Measurements from ENCODE around the gene KRT80. TPM values are rescaled to one million over a fixed set of nuclear protein-coding genes. Genes with fewer than 3 reads are reported as not detected.

Gene KRT80
- total RNA-seq, 2 donors from 2014 or later: 1.1 TPM; not detected in 1

DNA sequence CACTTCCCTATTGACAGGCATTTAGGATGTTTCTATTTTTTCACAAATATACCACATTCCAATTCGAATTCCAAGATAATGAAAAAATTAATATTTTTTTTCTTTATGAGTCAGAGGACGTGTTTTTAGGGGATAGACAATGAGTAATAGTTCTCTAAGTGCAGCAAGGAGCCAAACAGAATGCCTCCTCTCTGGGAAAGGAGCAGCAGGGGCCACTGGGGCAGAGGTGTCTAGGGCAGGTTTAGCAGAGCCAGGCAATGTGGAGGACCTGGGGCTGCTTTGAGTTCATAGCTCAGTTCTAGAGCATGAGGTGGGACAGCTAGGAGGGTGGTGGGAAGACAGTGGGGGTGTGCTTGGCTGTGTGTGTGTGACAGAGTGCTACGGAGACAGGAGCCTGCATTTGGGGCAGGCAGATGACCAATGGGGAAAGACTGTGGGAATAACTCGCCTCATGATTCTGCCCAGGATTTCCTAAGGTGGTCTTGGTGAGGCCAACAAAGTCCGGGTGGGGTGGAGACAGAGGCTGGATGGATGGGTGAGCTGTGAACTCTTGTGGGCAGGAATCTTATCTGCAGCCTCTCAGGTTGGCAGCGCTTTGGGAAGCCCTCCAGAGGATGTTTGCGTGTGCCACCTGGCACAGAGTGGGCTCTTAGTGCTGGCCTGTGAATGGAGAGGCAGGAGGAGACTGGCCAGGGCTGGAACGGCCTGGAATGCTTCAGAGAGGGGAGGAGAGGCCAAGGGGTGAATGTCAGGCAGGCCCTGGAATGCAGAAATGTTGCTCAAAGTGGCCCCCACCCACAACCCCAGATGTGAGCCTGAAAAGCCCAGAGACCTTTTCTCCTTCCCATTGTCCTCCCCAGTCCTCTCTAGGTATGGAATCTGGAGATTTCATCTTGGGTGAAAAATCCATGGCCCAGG lies 38.8 kb upstream of the KRT80 start:
- intact Hi-C loops (cut with DNase I, micrococcal nuclease): no loop called here
- DNase-seq (no peak), ATAC-seq (no peak)

- ATAC-seq (no peak), DNase-seq (no peak)
- intact Hi-C loops (cut with DNase I, micrococcal nuclease): no loop called here
Measured at GRCh38 chr12:52229836-52230343, 38.1 kb upstream of the KRT80 start.

DNA sequence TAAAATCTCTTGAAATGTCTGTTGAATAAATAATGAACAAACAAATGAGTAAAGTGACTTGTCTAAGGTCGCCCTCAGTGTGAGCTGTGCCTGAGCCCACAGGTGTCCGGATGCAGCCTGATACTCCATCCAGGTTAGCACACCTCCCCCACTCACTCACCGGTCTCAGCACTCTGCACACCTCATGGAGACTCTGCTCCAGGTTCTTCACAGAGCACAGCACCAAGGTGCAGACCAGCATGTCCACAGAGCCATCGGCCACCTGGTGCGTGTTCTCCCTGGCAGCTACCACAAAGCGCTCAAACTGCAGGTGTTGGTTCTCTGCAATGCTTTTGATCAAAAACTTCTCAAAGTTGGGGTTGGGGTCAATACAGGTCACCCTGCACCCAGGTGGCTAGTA lies 37.1 kb upstream of the KRT80 start:
- intact Hi-C loops (cut with DNase I, micrococcal nuclease): no loop called here
- DNase-seq (no peak), ATAC-seq (no peak)

- DNase-seq (no peak), ATAC-seq (no peak)
- intact Hi-C loops (cut with DNase I, micrococcal nuclease): no loop called here
Measured at GRCh38 chr12:52228366-52228765, 36.6 kb upstream of the KRT80 start.

DNA sequence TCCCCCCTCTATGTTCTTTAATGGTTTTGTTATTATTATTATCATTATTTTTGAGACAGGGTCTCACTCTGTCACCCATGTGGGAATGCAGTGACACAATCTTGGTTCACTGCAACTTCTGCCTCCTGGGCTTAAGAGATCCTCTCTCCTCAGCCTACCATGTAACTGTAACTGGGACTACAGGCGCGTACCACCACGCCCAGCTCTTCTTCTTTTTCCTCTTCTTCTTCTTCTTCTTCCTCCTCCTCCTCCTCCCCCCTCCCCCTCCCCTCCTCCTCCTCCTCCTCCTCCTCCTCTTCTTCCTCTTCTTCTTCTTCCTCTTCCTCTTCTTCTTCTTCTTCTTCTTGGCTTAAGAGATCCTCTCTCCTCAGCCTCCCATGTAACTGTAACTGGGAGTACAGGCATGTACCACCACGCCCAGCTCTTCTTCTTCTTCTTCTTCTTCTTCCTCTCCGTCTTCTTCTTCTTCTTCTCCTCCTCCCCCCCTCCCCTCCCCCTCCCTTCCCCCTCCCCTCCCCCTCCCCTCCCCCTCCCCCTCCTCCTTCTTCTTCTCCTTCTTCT lies 35.9 kb upstream of the KRT80 start:
- ATAC-seq: no peak
- DNase-seq: no peak
- intact Hi-C loops (cut with DNase I, micrococcal nuclease): no loop called here

GRCh38 chr12:52226446-52226845 lies 34.6 kb upstream of the KRT80 start:
- DNase-seq: no peak
- intact Hi-C loops (cut with DNase I, micrococcal nuclease): no loop called here
- ATAC-seq: no peak

DNA sequence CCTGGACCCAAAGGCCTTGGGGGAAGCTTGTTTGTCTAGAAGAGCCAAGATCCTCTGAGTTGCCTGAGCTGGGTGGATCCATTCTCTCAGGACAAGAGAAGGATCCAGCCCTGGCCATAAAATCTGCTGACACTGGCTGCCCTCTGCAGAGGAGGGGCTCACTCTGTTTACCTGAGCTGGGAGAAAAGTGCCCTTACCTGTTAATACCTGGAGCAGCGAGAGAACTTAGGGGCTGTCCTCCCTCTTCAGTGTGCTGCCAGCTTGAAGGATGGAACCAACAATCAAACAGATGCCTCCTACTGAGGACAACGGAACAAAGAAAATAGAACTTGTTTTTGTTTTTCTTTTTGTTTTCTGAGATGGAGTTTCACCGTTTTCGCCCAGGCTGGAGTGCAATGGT lies 33.9 kb upstream of the KRT80 start:
- ATAC-seq: peak; percentile 35
- DNase-seq: no peak
- intact Hi-C loops (cut with DNase I, micrococcal nuclease): no loop called here

DNA sequence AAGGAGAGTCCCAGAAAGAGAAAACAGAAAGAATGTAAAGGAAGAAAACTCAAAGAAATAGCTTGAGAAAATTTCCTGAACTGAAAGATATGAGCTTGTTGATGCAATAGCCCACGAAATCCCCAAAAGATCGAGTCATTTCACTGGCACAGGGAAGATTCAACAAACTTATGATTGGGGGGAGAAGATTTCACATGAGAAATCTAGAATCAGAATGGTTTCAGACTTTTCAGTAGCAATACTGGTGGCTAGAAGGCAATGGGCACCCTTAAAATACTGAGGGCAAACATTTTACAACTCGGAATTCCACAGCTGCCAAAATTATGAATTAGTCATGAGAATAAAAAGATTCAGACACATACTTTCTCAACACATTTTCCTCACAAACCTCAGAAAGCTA lies 32.3 kb upstream of the KRT80 start:
- no peak for ATAC-seq
- intact Hi-C loops (cut with DNase I, micrococcal nuclease): no loop called here
- DNase-seq: no peak

- ATAC-seq: no peak
- intact Hi-C loops (cut with DNase I, micrococcal nuclease): no loop called here
- DNase-seq: no peak
Measured at GRCh38 chr12:52223406-52224039, 31.7 kb upstream of the KRT80 start.

- no peak for DNase-seq
- intact Hi-C loops (cut with DNase I, micrococcal nuclease): no loop called here
- no peak for ATAC-seq
Measured at GRCh38 chr12:52222692-52223091, 30.9 kb upstream of the KRT80 start.

GRCh38 chr12:52221912-52222457 lies 30.2 kb upstream of the KRT80 start:
- DNase-seq: peak; percentile 62 to 76
- intact Hi-C loops (cut with DNase I, micrococcal nuclease): no loop called here
- ATAC-seq: peak; percentile 39

GRCh38 chr12:52221070-52221781 lies 29.4 kb upstream of the KRT80 start:
- intact Hi-C loops (cut with DNase I, micrococcal nuclease): no loop called here
- DNase-seq (no peak), ATAC-seq (peak; percentile 14)

DNA sequence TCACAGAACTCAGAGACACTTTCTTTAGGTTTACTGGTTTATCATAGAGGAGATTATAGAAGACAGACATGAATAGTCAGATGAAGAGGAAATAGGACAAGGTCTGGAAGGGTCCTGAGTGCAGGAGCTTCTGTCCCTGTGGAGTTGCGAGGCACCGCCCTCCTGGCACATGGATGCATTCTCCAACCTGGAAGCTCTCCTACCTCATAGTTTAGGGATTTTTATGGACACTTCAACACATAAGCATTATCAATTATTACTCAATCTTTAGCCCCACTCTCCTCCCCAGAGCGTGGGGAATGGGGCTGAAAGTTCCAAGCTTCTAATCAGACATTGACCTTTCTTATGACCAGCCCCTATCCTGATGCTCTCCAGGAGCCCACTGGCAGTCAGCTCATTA lies 28.7 kb upstream of the KRT80 start:
- intact Hi-C loops (cut with DNase I, micrococcal nuclease): no loop called here
- DNase-seq: no peak

DNA sequence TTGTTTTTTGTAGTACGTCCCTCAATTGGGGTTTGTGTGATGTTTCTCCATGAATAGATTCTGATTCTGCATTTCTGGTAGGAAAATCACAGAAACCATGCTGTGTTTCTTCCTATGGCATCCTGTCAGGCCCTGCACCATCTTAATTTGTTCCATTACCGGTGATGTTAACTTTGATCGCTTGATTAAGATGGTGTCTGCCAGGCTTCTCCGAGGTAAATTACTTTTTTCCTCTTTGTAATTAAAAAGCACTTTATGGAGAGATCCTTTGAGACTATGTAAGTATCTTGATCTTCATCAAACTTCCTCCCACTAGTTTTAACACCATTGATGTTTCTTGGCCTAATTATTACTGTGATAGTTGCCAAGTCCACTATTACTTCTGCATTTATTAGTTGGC lies 26.2 kb upstream of the KRT80 start:
- intact Hi-C loops (cut with DNase I, micrococcal nuclease): no loop called here
- no peak for DNase-seq

More for the DNA sequence above, 28.7 kb upstream of the KRT80 start:
- ATAC-seq: no peak

DNA sequence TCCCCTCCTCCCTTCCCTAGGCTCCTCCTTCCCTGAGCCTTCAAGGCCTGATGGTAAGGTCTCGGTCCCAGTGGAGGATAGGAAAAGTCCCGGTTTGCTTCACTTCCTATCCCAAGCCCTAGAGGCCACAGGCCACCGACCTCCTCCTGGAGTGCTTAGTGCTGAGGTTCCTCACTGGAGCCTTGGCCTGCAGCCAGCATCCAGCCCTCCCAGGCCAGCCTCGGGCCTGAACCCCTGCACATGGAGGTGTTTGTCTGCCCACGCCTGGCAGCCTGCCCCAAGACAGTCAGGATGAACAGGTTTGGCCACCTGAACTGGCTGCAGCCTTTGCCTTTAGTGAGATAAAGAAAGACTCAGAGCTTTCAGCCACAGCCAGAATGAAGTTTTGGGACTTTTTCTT lies 25.4 kb upstream of the KRT80 start:
- peak; percentile 81 for ATAC-seq
- DNase-seq: peak; percentile 83 to 86
- intact Hi-C loops (cut with DNase I, micrococcal nuclease): no loop called here

More for the DNA sequence above, 26.2 kb upstream of the KRT80 start:
- ATAC-seq: no peak

- ATAC-seq (no peak), DNase-seq (peak in 1 of 2 donors; percentile 26)
- intact Hi-C loops (cut with DNase I, micrococcal nuclease): no loop called here
Measured at GRCh38 chr12:52216807-52217206, 25.0 kb upstream of the KRT80 start.

- intact Hi-C loops (cut with DNase I, micrococcal nuclease): no loop called here
- ATAC-seq (no peak), DNase-seq (no peak)
Measured at GRCh38 chr12:52216100-52216499, 24.3 kb upstream of the KRT80 start.

- DNase-seq: peak in 1 of 2 donors; percentile 22
- intact Hi-C loops (cut with DNase I, micrococcal nuclease): no loop called here
- ATAC-seq: no peak
Measured at GRCh38 chr12:52215587-52216031, 23.8 kb upstream of the KRT80 start.

DNA sequence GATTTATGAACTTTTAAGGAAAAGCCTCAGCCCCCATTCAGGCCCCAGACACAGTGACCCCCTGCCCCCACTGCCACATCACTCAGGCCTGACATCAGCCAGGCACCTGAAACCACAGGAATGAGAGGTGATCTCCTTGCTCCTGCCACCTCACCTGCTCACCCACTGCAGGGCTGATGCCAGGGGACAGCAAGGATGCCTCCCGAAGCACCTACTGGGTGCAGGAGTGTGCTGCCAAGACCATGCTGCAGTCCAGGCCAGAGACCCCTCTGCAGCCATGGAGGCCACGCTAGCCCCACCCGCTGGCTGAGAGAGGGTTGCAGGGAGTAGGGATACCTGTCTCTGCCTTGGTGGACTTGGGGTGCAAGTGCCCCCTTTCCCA lies 22.6 kb upstream of the KRT80 start:
- ATAC-seq: no peak
- intact Hi-C loops (cut with DNase I, micrococcal nuclease): no loop called here
- no peak for DNase-seq
